Lung (tissue), 12 donors: ENCODE measurements around the gene SMTN. TPM values are rescaled to one million over a fixed set of nuclear protein-coding genes. Genes with fewer than 3 reads are reported as not detected.

Experiments used
- ATAC-seq: fragments of 200-7000 bp; cut with Tn5 transposase; one replicate; pipeline ENCODE4 v1.9.1; 2020; ENCODE audit warnings: moderate number of reproducible peaks; ENCODE audit not compliant: insufficient read depth, low FRiP score
- DNase-seq, 3 donors: peaks; one replicate each; pipeline ENCODE4 v3.0.0-alpha.2; 2013 to 2017
- H3K27ac ChIP-seq, 2 donors: one replicate each; pipeline ENCODE4 v1.5.1; 2013; ENCODE audit warnings: mild to moderate bottlenecking in 2 of 2, moderate library complexity in 2 of 2, control low read depth in 1 of 2, inconsistent platforms in 1 of 2, low read depth in 1 of 2, low read length in 1 of 2
- H3K27me3 ChIP-seq, 3 donors: one replicate each; pipeline ENCODE4 v1.5.1; 2013; ENCODE audit warnings: low read length in 2 of 3; ENCODE audit not compliant: control insufficient read depth in 3 of 3, insufficient read depth in 3 of 3
- H3K36me3 ChIP-seq, 4 donors: one replicate each; pipeline ENCODE4 v1.5.1; 2013; ENCODE audit warnings: low read length in 4 of 4, mild to moderate bottlenecking in 1 of 4, moderate library complexity in 1 of 4; ENCODE audit not compliant: control insufficient read depth in 4 of 4, insufficient read depth in 4 of 4
- H3K4me1 ChIP-seq, 5 donors: one replicate each; pipeline ENCODE4 v1.5.1; 2013; ENCODE audit warnings: low read length in 5 of 5, mild to moderate bottlenecking in 2 of 5, moderate library complexity in 1 of 5; ENCODE audit not compliant: control insufficient read depth in 5 of 5, insufficient read depth in 5 of 5
- H3K4me3 ChIP-seq: one replicate; pipeline ENCODE4 v1.5.1; 2013; ENCODE audit warnings: mild to moderate bottlenecking, control low read depth, moderate library complexity
- H3K9ac ChIP-seq, 2 donors: one replicate each; pipeline ENCODE4 v1.5.1; 2013; ENCODE audit warnings: low read length in 2 of 2, control low read depth in 1 of 2; ENCODE audit not compliant: insufficient read depth in 1 of 2
- H3K9me3 ChIP-seq, 4 donors: one replicate each; pipeline ENCODE4 v1.5.1; 2013; ENCODE audit warnings: low read length in 3 of 4, mild to moderate bottlenecking in 1 of 4, moderate library complexity in 1 of 4; ENCODE audit not compliant: control insufficient read depth in 4 of 4, insufficient read depth in 3 of 4
- CTCF ChIP-seq: IDR thresholded peaks from 2 replicates; pipeline ENCODE4 v1.5.1; 2012; ENCODE audit warnings: mild to moderate bottlenecking; ENCODE audit errors: control extremely low read depth, extremely low read depth
- WGBS, 2 donors: extraction: QIAGEN DNeasy Blood & Tissue Kit; methylation state at CpG; one replicate each; pipeline ENCODE4 v1.1.7; 2013; 5-methylcytosine and 5-hydroxymethylcytosine counted together
- polyA plus RNA-seq, 2 donors: library from polyadenylated mRNA; stranded (reverse); fragments of 200-250 nt; gene quantifications; one replicate each; pipeline ENCODE4 v1.2.1, GENCODE V29; 2013
- total RNA-seq, 2 donors: library from RNA; depleted of rRNA in 1 of 2; stranded (reverse); fragments of >200 nt in 1 of 2; gene quantifications; one replicate each; pipeline ENCODE4 v1.2.1, GENCODE V29; 2014 to 2021
- donor health status: control.
- donor health status: control.
- donor health status: Bipolar disorder and iron deficiency.
- donor health status: healthy.
- donor health status: DM: yes; HTN: yes; CAD: no.

SMTN gene
- total and polyA plus RNA-seq, 4 donors = 30.8 to 101 (median 64.7) TPM

- no peak for TF ChIP-seq CTCF
- no peak overlapping the region for H3K27ac ChIP-seq
- no peak overlapping the region for H3K4me3 ChIP-seq
- H3K27me3 ChIP-seq = no peaks in the 10 kb centered on the region
- ATAC-seq (no peak), DNase-seq (no peak)
- H3K9ac ChIP-seq = no peak overlapping the region
- H3K9me3 ChIP-seq = no peaks in the 10 kb centered on the region
- peaks cover 0 to 2% (median 0%) of the 10 kb centered on the region in 4 donors for H3K36me3 ChIP-seq
- peaks cover 0 to 7% (median 0%) of the 10 kb centered on the region in 5 donors for H3K4me1 ChIP-seq
- WGBS, 2 donors = 95 to 97% methylated on average over 19 of the region's 19 CpGs
Measured at GRCh38 chr22:31133911-31134310, 52.8 kb downstream of the SMTN start.

GRCh38 chr22:31134688-31135087 lies 53.6 kb downstream of the SMTN start:
- H3K27me3 ChIP-seq = peaks cover 0 to 3% (median 0%) of the 10 kb centered on the region in 3 donors
- H3K36me3 ChIP-seq = peaks cover 0 to 2% (median 0%) of the 10 kb centered on the region in 4 donors
- ATAC-seq (no peak), DNase-seq (no peak)
- WGBS, 2 donors = 89 to 95% methylated on average over 4 of the region's 4 CpGs
- TF ChIP-seq CTCF = no peak
- H3K4me1 ChIP-seq = peaks cover 0 to 7% (median 0%) of the 10 kb centered on the region in 5 donors
- H3K4me3 ChIP-seq = no peak overlapping the region
- no peaks in the 10 kb centered on the region for H3K9me3 ChIP-seq
- no peak overlapping the region for H3K9ac ChIP-seq
- no peak overlapping the region for H3K27ac ChIP-seq

GRCh38 chr22:31135706-31136105 lies 54.6 kb downstream of the SMTN start:
- no peak overlapping the region for H3K4me3 ChIP-seq
- ATAC-seq (no peak), DNase-seq (no peak)
- peaks cover 0 to 4% (median 0%) of the 10 kb centered on the region in 5 donors for H3K4me1 ChIP-seq
- H3K9ac ChIP-seq = no peak overlapping the region
- WGBS, 2 donors = 91 to 95% methylated on average over 6 of the region's 6 CpGs
- no peak overlapping the region for H3K27ac ChIP-seq
- no peak for TF ChIP-seq CTCF
- peaks cover 0 to 3% (median 0%) of the 10 kb centered on the region in 3 donors for H3K27me3 ChIP-seq
- no peaks in the 10 kb centered on the region for H3K9me3 ChIP-seq
- peaks cover 0 to 2% (median 0%) of the 10 kb centered on the region in 4 donors for H3K36me3 ChIP-seq

GRCh38 chr22:31136155-31136554 lies 55.0 kb downstream of the SMTN start:
- no peak for DNase-seq
- Histone ChIP-seq H3K27ac (no peak overlapping the region), H3K4me1 (no peaks in the 10 kb centered on the region), H3K36me3 (peaks cover 0 to 2% (median 0%) of the 10 kb centered on the region in 4 donors), H3K9ac (no peak overlapping the region), H3K4me3 (no peak overlapping the region), H3K27me3 (peaks cover 0 to 3% (median 0%) of the 10 kb centered on the region in 3 donors), H3K9me3 (no peaks in the 10 kb centered on the region)
- no peak for ATAC-seq
- WGBS, 2 donors = 89 to 91% methylated on average over 9 of the region's 9 CpGs
- TF ChIP-seq CTCF = no peak
